GM19328 (cell line): ENCODE measurements around the gene LBH.

Experiments
- ATAC-seq: cut with Tn5 transposase; IDR thresholded peaks from one replicate; pipeline ENCODE4 v1.9.1; 2021; ENCODE audit warnings: mild to moderate bottlenecking, moderate library complexity; ENCODE audit not compliant: unreplicated experiment

LBH gene

DNA sequence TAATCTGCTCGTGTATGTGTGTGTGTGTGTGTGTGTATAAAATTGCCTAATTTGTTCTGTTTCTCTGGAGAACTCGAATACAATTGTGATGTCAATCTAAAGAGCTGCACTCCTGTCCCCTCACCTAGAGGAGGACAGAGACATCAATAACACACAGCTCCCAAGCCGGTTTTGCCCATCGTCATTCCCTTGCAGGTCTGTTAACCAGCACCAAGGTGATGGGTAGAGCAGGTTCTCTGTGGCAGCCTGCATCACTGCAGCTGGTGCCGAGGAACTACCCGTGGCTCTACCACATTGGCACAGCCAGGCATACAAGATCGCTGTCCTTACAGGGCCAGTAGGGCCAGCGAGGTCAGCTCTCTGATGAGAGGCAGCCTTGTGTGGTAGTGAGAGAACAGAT, 41.0 kb downstream of the LBH start:
- ATAC-seq: no peak

DNA sequence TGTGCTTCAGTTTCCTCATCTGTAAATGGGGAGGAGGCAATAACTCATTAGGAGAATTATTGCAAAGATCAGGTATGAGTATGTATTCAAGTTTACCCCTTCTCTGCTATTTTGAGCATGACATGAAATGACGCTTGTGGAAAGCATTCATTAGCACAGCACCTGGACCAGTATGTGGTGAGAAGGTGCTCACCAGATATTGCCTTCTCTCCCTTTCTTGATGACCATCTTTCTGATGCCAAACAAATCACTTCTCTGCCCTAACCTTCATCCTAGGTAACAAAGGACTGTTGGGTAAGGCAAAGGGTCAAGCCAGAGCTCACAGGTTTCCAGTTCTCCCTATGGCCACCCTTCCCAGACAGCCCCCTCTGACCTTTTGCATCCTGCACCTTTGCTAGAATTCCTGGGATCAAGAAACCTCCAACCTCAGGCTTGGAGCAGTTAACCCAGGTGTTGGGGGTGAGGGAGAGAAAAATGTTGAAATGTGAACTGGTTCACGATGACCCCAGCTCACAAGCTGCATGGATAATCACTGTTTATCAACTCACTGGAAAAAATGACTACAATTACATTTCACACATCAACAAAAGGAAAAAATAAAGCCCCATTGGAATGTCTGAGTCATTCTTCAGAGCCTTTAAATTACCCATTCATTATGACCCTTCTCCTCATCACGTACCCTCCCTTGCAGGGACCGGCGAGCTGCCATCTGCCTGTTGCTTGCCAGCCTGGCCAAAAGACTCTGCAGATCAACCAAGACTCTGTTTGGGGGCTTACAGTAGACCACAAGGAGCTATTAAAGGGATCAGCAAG, 41.6 kb downstream of the LBH start:
- no peak for ATAC-seq

DNA sequence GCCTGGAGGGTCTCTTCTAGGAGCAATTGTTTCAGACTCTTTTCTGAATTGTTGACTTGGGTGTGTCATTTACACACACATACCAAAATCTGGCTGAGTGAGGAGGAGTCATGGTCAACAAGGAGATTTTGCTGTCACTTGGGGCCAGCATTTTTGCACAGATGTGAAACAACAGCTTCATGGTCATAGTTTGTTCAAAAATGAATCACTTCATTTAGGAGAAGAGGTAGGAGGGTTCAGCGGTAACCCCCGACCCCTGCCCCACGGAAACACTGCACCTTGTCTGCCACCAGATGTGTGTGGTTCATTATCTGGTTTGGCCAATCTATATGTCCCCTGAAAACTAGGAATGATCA, 42.2 kb downstream of the LBH start:
- ATAC-seq: no peak

DNA sequence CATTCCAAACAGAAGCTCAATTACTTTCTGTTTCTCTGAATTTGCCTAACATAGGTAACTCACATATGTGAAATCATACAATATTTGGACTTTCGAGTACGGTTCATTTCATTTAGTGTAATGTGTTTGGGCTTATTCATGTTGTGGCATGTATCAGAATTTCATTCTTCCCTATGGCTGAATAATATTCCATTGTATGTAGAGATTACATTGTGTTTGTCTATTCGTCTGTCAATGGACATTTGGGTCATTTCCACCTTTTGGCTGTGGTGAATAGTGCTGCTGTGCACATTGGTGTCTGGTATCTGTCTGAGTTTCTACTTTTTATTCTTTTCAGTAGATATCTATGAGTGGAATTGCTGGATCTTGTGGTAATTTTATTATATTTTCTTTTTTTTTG, 43.9 kb downstream of the LBH start:
- ATAC-seq: no peak

GRCh38 chr2:30276455-30276911, 45.1 kb downstream of the LBH start:
- ATAC-seq: no peak

- ATAC-seq: no peak
Observed at GRCh38 chr2:30277582-30277981, 46.2 kb downstream of the LBH start.

- no peak for ATAC-seq
Observed at GRCh38 chr2:30278419-30278818, 47.1 kb downstream of the LBH start.

- no peak for ATAC-seq
Observed at GRCh38 chr2:30280596-30281434, 49.5 kb downstream of the LBH start.

- peak; percentile 51 for ATAC-seq
Observed at GRCh38 chr2:30282081-30282480, 50.7 kb downstream of the LBH start.

GRCh38 chr2:30282721-30283120, 51.4 kb downstream of the LBH start:
- no peak for ATAC-seq

DNA sequence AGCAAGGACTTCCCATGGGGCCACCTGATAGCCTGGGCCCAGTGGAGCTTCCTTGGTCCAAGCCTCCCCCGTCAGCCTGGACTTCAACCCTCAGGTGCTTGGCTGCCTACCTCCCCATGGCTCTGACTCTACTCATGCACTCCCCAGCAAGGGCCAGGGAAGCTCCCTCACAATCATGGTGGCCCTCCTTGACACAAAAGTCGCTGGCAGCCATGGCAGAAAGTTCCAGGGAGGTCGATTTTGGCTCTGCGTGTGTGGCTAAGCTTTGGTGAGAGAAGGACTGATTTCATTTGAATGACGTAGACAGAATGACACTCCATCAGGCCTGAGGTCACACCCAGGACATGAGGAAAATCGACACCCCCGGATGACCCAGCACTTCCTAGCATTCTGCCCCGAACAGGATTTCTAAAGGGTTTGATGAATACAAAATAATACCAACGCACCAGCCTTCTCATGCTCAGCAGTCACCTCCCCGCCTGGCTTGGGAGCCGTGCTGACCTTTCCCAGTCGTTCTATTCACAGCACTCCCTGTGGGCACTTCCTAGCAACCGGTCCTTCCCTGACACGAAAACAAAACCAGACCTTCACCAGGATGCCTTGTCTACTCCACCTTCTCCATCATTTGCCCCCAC, 52.7 kb downstream of the LBH start:
- no peak for ATAC-seq

GRCh38 chr2:30285758-30286157, 54.4 kb downstream of the LBH start:
- no peak for ATAC-seq

DNA sequence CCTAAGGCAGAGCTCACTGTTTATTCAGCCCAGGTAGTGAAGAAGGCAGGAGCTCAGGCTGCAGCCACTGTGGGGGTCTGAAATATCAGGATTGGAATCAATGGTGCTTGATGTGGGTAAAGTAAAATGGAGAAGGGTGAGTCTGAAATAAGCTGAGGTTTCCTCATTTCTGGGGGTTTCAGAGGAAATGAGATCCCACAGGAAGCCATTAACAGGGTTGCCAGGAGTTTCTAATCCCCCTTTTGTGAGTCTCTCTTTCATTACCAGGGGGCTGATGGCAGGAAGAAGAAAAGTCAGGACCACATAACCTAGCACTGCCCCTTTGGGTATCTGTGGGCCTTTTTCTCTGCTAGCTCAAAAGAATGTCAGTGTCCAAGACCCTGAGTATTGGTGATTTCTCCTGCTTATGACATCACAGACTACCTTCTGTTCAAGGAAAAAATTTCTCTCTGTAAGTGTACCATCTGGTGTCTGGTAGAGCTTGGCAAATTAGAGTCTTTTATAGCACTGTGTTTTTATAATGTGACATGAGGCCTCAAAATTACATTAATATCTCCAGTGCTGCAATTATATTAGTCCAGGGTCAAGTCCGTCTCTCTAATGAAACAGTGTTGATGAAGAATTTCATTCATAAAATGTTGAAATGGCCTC, 56.0 kb downstream of the LBH start:
- no peak for ATAC-seq

GRCh38 chr2:30287857-30288513, 56.7 kb downstream of the LBH start:
- ATAC-seq: peak; percentile 69

DNA sequence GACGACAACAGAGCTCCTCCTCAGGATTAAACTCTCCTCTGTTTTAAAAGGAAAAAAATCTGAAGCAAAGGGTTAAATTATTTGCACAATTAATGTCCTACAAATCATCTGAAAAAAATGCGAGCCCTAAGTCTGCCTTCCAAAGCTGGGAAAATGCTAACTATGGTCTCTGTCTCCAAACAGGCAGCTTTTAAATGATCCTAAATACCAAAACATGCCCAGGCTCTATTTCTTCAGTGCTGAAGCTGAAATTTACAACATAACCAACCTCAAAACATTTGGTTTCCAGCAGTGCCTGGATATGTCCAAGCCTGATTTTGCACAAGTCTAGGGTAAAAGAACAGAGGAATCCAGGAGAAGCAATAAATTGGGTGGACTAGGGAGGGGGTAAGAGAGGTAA, 57.2 kb downstream of the LBH start:
- ATAC-seq: no peak

GRCh38 chr2:30293303-30293921, 62.1 kb downstream of the LBH start:
- ATAC-seq: no peak

- ATAC-seq: no peak
Observed at GRCh38 chr2:30294133-30294532, 62.8 kb downstream of the LBH start.

DNA sequence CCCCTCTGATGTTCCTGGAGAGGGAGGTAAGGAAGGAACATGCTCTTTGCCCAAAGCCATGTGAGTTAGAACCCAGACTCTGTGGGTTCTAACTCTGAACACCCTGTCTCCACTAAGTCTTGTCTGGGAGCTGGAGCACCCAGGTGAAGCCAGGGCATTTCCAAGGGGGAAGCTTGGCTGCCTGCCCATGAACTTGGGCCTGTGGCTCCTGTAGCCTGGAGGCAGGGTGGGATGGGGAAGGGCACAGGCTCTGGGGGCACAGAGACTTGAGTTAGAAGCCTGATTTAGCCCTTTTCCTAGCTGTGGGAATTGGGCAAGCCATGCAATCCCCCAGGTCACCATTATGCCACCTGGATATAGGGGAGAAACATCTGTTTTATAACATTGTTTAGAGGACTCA, 65.2 kb downstream of the LBH start:
- no peak for ATAC-seq

GRCh38 chr2:30298302-30298701, 67.0 kb downstream of the LBH start:
- no peak for ATAC-seq

- ATAC-seq: no peak
Observed at GRCh38 chr2:30300122-30300455, 68.8 kb downstream of the LBH start.
